ENCODE data around the gene SLC26A4. TPM values are rescaled to one million over a fixed set of nuclear protein-coding genes. Genes with fewer than 3 reads are reported as not detected.

Gene SLC26A4
- total and polyA plus RNA-seq, 10 of the 15 experiments (the other 5 are each of a cell fraction or from before 2014, with no cell fraction given), result 0.01 to 0.18 (median 0.08) TPM; not detected in 5

GRCh38 chr7:107678110-107678753 lies 17.6 kb downstream of the SLC26A4 start:
- Histone ChIP-seq H3K9me3 (replicated peaks; ENCODE audit: control insufficient read depth, insufficient read depth, low read length) (no peaks in the 10 kb centered on the region), H3K4me3 (no peak overlapping the region), H3K9ac (ENCODE audit: control insufficient read depth, insufficient read depth, low read length) (no peak overlapping the region), H3K4me2 (ENCODE audit: control insufficient read depth, insufficient read depth) (no peak overlapping the region), H3K4me1 (ENCODE audit: control insufficient read depth, insufficient read depth, low read length) (peaks cover 4% of the 10 kb centered on the region; the same call in 1 of the 2 replicates), H3K27me3 (replicated peaks in 1 of 2; ENCODE audit: control insufficient read depth in 2 of 2, insufficient read depth in 2 of 2, low read length in 1 of 2) (no peaks in the 10 kb centered on the region; a peak in 2 of 4 replicates), H4K20me1 (ENCODE audit: control insufficient read depth, insufficient read depth) (no peaks in the 10 kb centered on the region), H3K27ac (ENCODE audit: control insufficient read depth, insufficient read depth) (no peak overlapping the region), H2AFZ (ENCODE audit: control insufficient read depth, low read depth, low read length) (no peak overlapping the region), H3K36me3 (ENCODE audit: control insufficient read depth in 2 of 2, insufficient read depth in 2 of 2, low read length in 1 of 2) (no peaks in the 10 kb centered on the region), H3K79me2 (ENCODE audit: control insufficient read depth, insufficient read depth, low read length) (no peaks in the 10 kb centered on the region)
- CTCF ChIA-PET, result no interaction called here
- RAD21 ChIA-PET (ENCODE audit: unreplicated experiment), result no interaction called here
- no TSS peak for BruUV-seq (replicated peaks)
- ATAC-seq (peak; percentile 71), FAIRE-seq (peak; percentile 35), DNase-seq (ENCODE audit: low read depth, low spot score) (no peak)
- TF ChIP-seq SMC3 (IDR thresholded peaks at IDR 0.05; ENCODE audit: borderline replicate concordance, low read length) (0 out of 2 replicates have a peak, but pooled peaks have one; percentile 6), SMARCA5 (IDR thresholded peaks at IDR 0.05) (no peak)
- in situ Hi-C loops (cut with MboI), result no loop called here
- POLR2A ChIA-PET, result no interaction called here
- SMC1A ChIA-PET (ENCODE audit: uncharacterized antibody, unreplicated experiment), result interaction anchor here (1.5 to 2.1 kb wide), 2 partner anchors 15 to 18 kb away, joined by 3 to 5 read pairs; no protein-coding TSS in a partner anchor
- WGBS (ENCODE audit: insufficient coverage, insufficient replicate concordance, low lambda C conversion rate, missing lambda C conversion rate), result 0% methylated on average over 1 of the region's 1 CpG
- intact Hi-C loops (cut with micrococcal nuclease; ENCODE audit: unreplicated experiment), result no loop called here

GRCh38 chr7:107680478-107680877 lies 19.9 kb downstream of the SLC26A4 start:
- ChIA-PET CTCF (interaction anchor here (0.6 to 1.2 kb wide), 2 partner anchors 13 to 352 kb away, joined by 3 to 4 read pairs; no protein-coding TSS in a partner anchor), RAD21 (ENCODE audit: unreplicated experiment) (no interaction called here), SMC1A (ENCODE audit: uncharacterized antibody, unreplicated experiment) (interaction anchor here (1.9 to 2.1 kb wide), 2 partner anchors 13 to 22 kb away, joined by 4 to 5 read pairs; no protein-coding TSS in a partner anchor), POLR2A (no interaction called here)
- Histone ChIP-seq H3K9ac (ENCODE audit: control insufficient read depth, insufficient read depth, low read length) (no peak overlapping the region), H3K27me3 (replicated peaks in 1 of 2; ENCODE audit: control insufficient read depth in 2 of 2, insufficient read depth in 2 of 2, low read length in 1 of 2) (no peaks in the 10 kb centered on the region; a peak in 1 of 4 replicates), H4K20me1 (ENCODE audit: control insufficient read depth, insufficient read depth) (no peaks in the 10 kb centered on the region), H3K79me2 (ENCODE audit: control insufficient read depth, insufficient read depth, low read length) (no peaks in the 10 kb centered on the region), H3K4me1 (ENCODE audit: control insufficient read depth, insufficient read depth, low read length) (peaks cover 4% of the 10 kb centered on the region; the same call in 1 of the 2 replicates), H3K36me3 (ENCODE audit: control insufficient read depth in 2 of 2, insufficient read depth in 2 of 2, low read length in 1 of 2) (no peaks in the 10 kb centered on the region), H3K4me2 (ENCODE audit: control insufficient read depth, insufficient read depth) (no peak overlapping the region), H3K9me3 (replicated peaks; ENCODE audit: control insufficient read depth, insufficient read depth, low read length) (no peaks in the 10 kb centered on the region), H3K27ac (ENCODE audit: control insufficient read depth, insufficient read depth) (no peak overlapping the region), H3K4me3 (no peak overlapping the region), H2AFZ (ENCODE audit: control insufficient read depth, low read depth, low read length) (no peak overlapping the region)
- no TSS peak for BruUV-seq (replicated peaks)
- 0% methylated on average over 1 of the region's 1 CpG for WGBS (ENCODE audit: insufficient coverage, insufficient replicate concordance, low lambda C conversion rate, missing lambda C conversion rate)
- FAIRE-seq, result no peak
- in situ Hi-C loops (cut with MboI) (no loop called here), intact Hi-C loops (cut with micrococcal nuclease; ENCODE audit: unreplicated experiment) (no loop called here)
- no peak for ATAC-seq
- DNase-seq (ENCODE audit: low read depth, low spot score), result no peak
- no peak for TF ChIP-seq SMAD1 (IDR thresholded peaks at IDR 0.05; ENCODE audit: low read depth, partially characterized antibody)
- no peak for TF ChIP-seq SREBF1 (IDR thresholded peaks at IDR 0.05; ENCODE audit: low read length)
- TF ChIP-seq ZNF622 (IDR thresholded peaks at IDR 0.05), result no peak
- no peak for TF ChIP-seq NR2F1 (conservative IDR thresholded peaks at IDR 0.05)
- TF ChIP-seq STAT3 (IDR thresholded peaks at IDR 0.05; ENCODE audit: low read depth, low read length), result no peak
- TF ChIP-seq POLR2A (IDR thresholded peaks at IDR 0.05; ENCODE audit: low read depth, low read length), result no peak
- no peak for TF ChIP-seq MYB (IDR thresholded peaks at IDR 0.05; ENCODE audit: borderline replicate concordance, low read depth, low read length)
- no peak for TF ChIP-seq ZNF592 (IDR thresholded peaks at IDR 0.05)
- TF ChIP-seq PKNOX1 (IDR thresholded peaks at IDR 0.05), result no peak
- no peak for TF ChIP-seq CHD2 (IDR thresholded peaks at IDR 0.05; ENCODE audit: borderline replicate concordance, low read depth, low read length)
- no peak for TF ChIP-seq KDM1A (IDR thresholded peaks at IDR 0.05; ENCODE audit: borderline replicate concordance)
- no peak for TF ChIP-seq CBFB (IDR thresholded peaks at IDR 0.05; ENCODE audit: low read depth)
